GM13976 (cell line): ENCODE data around the gene RMDN3.

Experiments used
- DNase-seq: peaks from one replicate; pipeline ENCODE4 v3.0.0; 2012; ENCODE audit warnings: low spot score
- CTCF ChIP-seq: IDR thresholded peaks from 2 replicates; pipeline ENCODE4 v1.5.1; 2012; ENCODE audit warnings: borderline replicate concordance, mild to moderate bottlenecking; ENCODE audit not compliant: insufficient read depth; ENCODE audit errors: extremely low read depth, missing control alignments, control extremely low read depth
- in situ Hi-C: fragments of 300-500 bp; cut with MboI; formaldehyde crosslinking; loops from one replicate; pipeline ENCODE4 v1.12.0; 2022; ENCODE audit warnings: low sequenced_read_pairs, mixed read lengths, inconsistent platforms; ENCODE audit not compliant: unreplicated experiment

The RMDN3 gene

DNA sequence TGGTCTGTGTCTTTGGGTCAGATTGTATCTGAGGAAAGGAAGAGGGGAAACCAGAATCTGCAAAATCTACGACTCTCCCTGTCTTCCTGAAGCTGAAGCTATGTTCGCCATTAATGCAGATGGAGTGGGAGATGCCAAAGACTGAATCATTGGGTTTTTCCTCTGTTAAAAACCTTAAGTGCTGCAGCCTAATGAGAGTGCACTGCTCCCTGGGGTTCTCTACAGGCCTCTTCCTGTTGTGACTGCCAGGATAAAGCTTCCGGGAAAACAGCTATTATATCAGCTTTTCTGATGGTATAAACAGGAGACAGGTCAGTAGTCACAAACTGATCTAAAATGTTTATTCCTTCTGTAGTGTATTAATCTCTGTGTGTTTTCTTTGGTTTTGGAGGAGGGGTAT lies 24.0 kb downstream of the RMDN3 start:
- DNase-seq, result no peak
- in situ Hi-C loops, result no loop called here
- TF ChIP-seq CTCF, result no peak

DNA sequence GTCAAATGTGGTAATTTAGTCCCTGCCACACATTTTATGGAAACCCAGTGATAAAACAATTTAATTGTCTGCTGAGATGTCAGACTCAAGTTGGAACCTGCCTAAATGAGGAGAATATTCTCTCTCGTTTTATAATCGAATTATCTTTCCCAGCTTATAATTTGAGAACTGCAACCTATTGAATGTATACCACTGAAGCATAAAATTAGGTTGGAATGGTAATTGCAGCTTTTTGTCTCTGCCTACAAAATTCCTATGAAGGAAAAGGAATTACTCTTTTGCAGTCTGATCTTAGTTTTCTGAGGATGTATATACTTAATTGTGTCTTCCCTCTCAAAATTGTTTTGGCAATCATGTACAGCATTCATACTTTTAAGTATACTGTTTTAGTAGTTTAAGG lies 31.1 kb downstream of the RMDN3 start:
- in situ Hi-C loops, result no loop called here
- no peak for TF ChIP-seq CTCF
- no peak for DNase-seq

- in situ Hi-C loops, result no loop called here
- TF ChIP-seq CTCF, result no peak
- no peak for DNase-seq
These were observed 32.1 kb downstream of the RMDN3 start for GRCh38 chr15:40722934-40723333.

GRCh38 chr15:40722354-40722753 lies 32.7 kb downstream of the RMDN3 start:
- in situ Hi-C loops, result no loop called here
- DNase-seq, result no peak
- no peak for TF ChIP-seq CTCF

GRCh38 chr15:40721701-40722100 lies 33.4 kb downstream of the RMDN3 start:
- TF ChIP-seq CTCF, result no peak
- no peak for DNase-seq
- in situ Hi-C loops, result no loop called here

- in situ Hi-C loops, result no loop called here
- TF ChIP-seq CTCF, result no peak
- DNase-seq, result no peak
These were observed 38.9 kb downstream of the RMDN3 start for GRCh38 chr15:40716165-40716564.

- in situ Hi-C loops, result no loop called here
- no peak for DNase-seq
- no peak for TF ChIP-seq CTCF
These were observed 40.9 kb downstream of the RMDN3 start for GRCh38 chr15:40714144-40714543.
